Eye (tissue), 1 donor: Measurements from ENCODE around the gene EPC2.
"Not testable (repeated sequence)": the region's sequence is repeated elsewhere in the genome, so short reads cannot be mapped to it uniquely, and the experiment has no call there.

ENCODE experiments used
- DNase-seq: peaks from one replicate; pipeline ENCODE4 v3.0.0-alpha.2; 2015

The EPC2 gene

GRCh38 chr2:148642891-148643416 lies 1.6 kb upstream of the EPC2 start:
- DNase-seq: no peak

- DNase-seq: no peak
Observed at GRCh38 chr2:148643421-148643820, 1.1 kb upstream of the EPC2 start.

GRCh38 chr2:148644883-148645538 lies 460 bp downstream of the EPC2 start:
- DNase-seq: peak; percentile 99

GRCh38 chr2:148645539-148646230 lies 1.1 kb downstream of the EPC2 start:
- peak; percentile 84 for DNase-seq

- no peak for DNase-seq
Observed at GRCh38 chr2:148646231-148646559, 1.6 kb downstream of the EPC2 start.

- DNase-seq: not testable (repeated sequence)
Observed at GRCh38 chr2:148647711-148648110, 3.2 kb downstream of the EPC2 start.

GRCh38 chr2:148649936-148650335 lies 5.4 kb downstream of the EPC2 start:
- no peak for DNase-seq

GRCh38 chr2:148650881-148651280 lies 6.3 kb downstream of the EPC2 start:
- DNase-seq: no peak

GRCh38 chr2:148651972-148652371 lies 7.4 kb downstream of the EPC2 start:
- no peak for DNase-seq

GRCh38 chr2:148653437-148653836 lies 8.9 kb downstream of the EPC2 start:
- no peak for DNase-seq

GRCh38 chr2:148654435-148654834 lies 9.9 kb downstream of the EPC2 start:
- no peak for DNase-seq

GRCh38 chr2:148656516-148656915 lies 12.0 kb downstream of the EPC2 start:
- no peak for DNase-seq

- no peak for DNase-seq
Observed at GRCh38 chr2:148658807-148659722, 14.5 kb downstream of the EPC2 start.

GRCh38 chr2:148660999-148661398 lies 16.4 kb downstream of the EPC2 start:
- DNase-seq: no peak

GRCh38 chr2:148662332-148662731 lies 17.8 kb downstream of the EPC2 start:
- DNase-seq: not testable (repeated sequence)

GRCh38 chr2:148664229-148664628 lies 19.7 kb downstream of the EPC2 start:
- no peak for DNase-seq

GRCh38 chr2:148666555-148666954 lies 22.0 kb downstream of the EPC2 start:
- no peak for DNase-seq

- no peak for DNase-seq
Observed at GRCh38 chr2:148667113-148667836, 22.7 kb downstream of the EPC2 start.

- no peak for DNase-seq
Observed at GRCh38 chr2:148670773-148671172, 26.2 kb downstream of the EPC2 start.

- no peak for DNase-seq
Observed at GRCh38 chr2:148674063-148675020, 29.8 kb downstream of the EPC2 start.

GRCh38 chr2:148675708-148676107 lies 31.2 kb downstream of the EPC2 start:
- no peak for DNase-seq
